ENCODE results near the gene DDX10. TPM values are rescaled to one million over a fixed set of nuclear protein-coding genes. Genes with fewer than 3 reads are reported as not detected.

Gene DDX10
- total RNA-seq, 4 donors from 2014 or later: 8.8 to 27.7 (median 14.6) TPM

- no peak for TF ChIP-seq CTCF (IDR thresholded peaks at IDR 0.05; ENCODE audit: low read depth)
Observed at GRCh38 chr11:108934696-108935095, 269.8 kb downstream of the DDX10 start.

- no peak for TF ChIP-seq CTCF (IDR thresholded peaks at IDR 0.05; ENCODE audit: low read depth)
Observed at GRCh38 chr11:108937746-108938145, 272.9 kb downstream of the DDX10 start.

- TF ChIP-seq CTCF (IDR thresholded peaks at IDR 0.05; ENCODE audit: low read depth): no peak
Observed at GRCh38 chr11:108938604-108939003, 273.7 kb downstream of the DDX10 start.

- no peak for TF ChIP-seq CTCF (IDR thresholded peaks at IDR 0.05; ENCODE audit: low read depth)
Observed at GRCh38 chr11:108939135-108939534, 274.3 kb downstream of the DDX10 start.

GRCh38 chr11:108943853-108944252, 279.0 kb downstream of the DDX10 start:
- TF ChIP-seq CTCF (IDR thresholded peaks at IDR 0.05; ENCODE audit: low read depth): no peak

- TF ChIP-seq CTCF (IDR thresholded peaks at IDR 0.05; ENCODE audit: low read depth): no peak
Observed at GRCh38 chr11:108944471-108945178, 279.8 kb downstream of the DDX10 start.

- TF ChIP-seq CTCF (IDR thresholded peaks at IDR 0.05; ENCODE audit: low read depth): no peak
Observed at GRCh38 chr11:108945341-108945740, 280.5 kb downstream of the DDX10 start.
